Posterior vena cava (tissue), 2 donors: ENCODE results near the gene ITSN1. TPM values are rescaled to one million over a fixed set of nuclear protein-coding genes. Genes with fewer than 3 reads are reported as not detected.

Experiments used
- DNase-seq: peaks from one replicate; pipeline ENCODE4 v3.0.0-alpha.2; 2020; ENCODE audit warnings: low spot score
- intact Hi-C, 2 donors: fragments of 100-400 bp; cut with DNase I; formaldehyde crosslinking; loops; one replicate each; pipeline versions ENCODE4 v1.14.1 to v1.14.2; 2022 to 2023
- total RNA-seq, 2 donors: library from RNA; stranded (reverse); fragmentation: NEBNext Ultra II Directional; extraction: Animal tissue kit (Norgen Biotek cat#: 25700); gene quantifications; one replicate each; pipeline ENCODE4 v1.2.1, GENCODE V29; 2021
- donor health status: DM: yes; HTN: yes; CAD: no.
- donor health status: DM: yes; HTN: yes; CAD: no.

Gene ITSN1
- total RNA-seq, 2 donors from 2014 or later, result 60.9 to 73.0 TPM

GRCh38 chr21:33647587-33647986, 5.3 kb downstream of the ITSN1 start:
- intact Hi-C loops, result loop anchor here (10.0 kb wide), 2 partner anchors 247 to 257 kb away; no protein-coding TSS in a partner anchor
- no peak for DNase-seq

GRCh38 chr21:33648555-33648954, 6.3 kb downstream of the ITSN1 start:
- intact Hi-C loops, result loop anchor here (10.0 kb wide), 2 partner anchors 246 to 256 kb away; no protein-coding TSS in a partner anchor
- no peak for DNase-seq

GRCh38 chr21:33650230-33650629, 7.9 kb downstream of the ITSN1 start:
- intact Hi-C loops, result no loop called here

GRCh38 chr21:33650929-33651509, 8.7 kb downstream of the ITSN1 start:
- no peak for DNase-seq
- intact Hi-C loops, result no loop called here

More at GRCh38 chr21:33650230-33650629, 7.9 kb downstream of the ITSN1 start:
- no peak for DNase-seq

- DNase-seq, result no peak
- intact Hi-C loops, result no loop called here
Observed at GRCh38 chr21:33651965-33652680, 9.8 kb downstream of the ITSN1 start.

GRCh38 chr21:33654412-33654811, 12.1 kb downstream of the ITSN1 start:
- no peak for DNase-seq
- intact Hi-C loops, result no loop called here

GRCh38 chr21:33655588-33656221, 13.4 kb downstream of the ITSN1 start:
- intact Hi-C loops, result loop anchor here in 1 of 2 donors (1.0 kb wide), 1 partner anchor 17 kb away; no protein-coding TSS in a partner anchor

GRCh38 chr21:33657124-33657820, 15.0 kb downstream of the ITSN1 start:
- intact Hi-C loops, result no loop called here

More at GRCh38 chr21:33655588-33656221, 13.4 kb downstream of the ITSN1 start:
- DNase-seq, result no peak

GRCh38 chr21:33658919-33659567, 16.7 kb downstream of the ITSN1 start:
- no peak for DNase-seq
- intact Hi-C loops, result no loop called here

More at GRCh38 chr21:33657124-33657820, 15.0 kb downstream of the ITSN1 start:
- no peak for DNase-seq

GRCh38 chr21:33659568-33659949, 17.3 kb downstream of the ITSN1 start:
- no peak for DNase-seq
- intact Hi-C loops, result no loop called here

- DNase-seq, result no peak
- intact Hi-C loops, result no loop called here
Observed at GRCh38 chr21:33660406-33660805, 18.1 kb downstream of the ITSN1 start.

GRCh38 chr21:33661146-33661545, 18.8 kb downstream of the ITSN1 start:
- intact Hi-C loops, result no loop called here
- no peak for DNase-seq

- no peak for DNase-seq
- intact Hi-C loops, result no loop called here
Observed at GRCh38 chr21:33662046-33662445, 19.7 kb downstream of the ITSN1 start.

- no peak for DNase-seq
- intact Hi-C loops, result no loop called here
Observed at GRCh38 chr21:33663241-33663640, 20.9 kb downstream of the ITSN1 start.

- intact Hi-C loops, result no loop called here
- no peak for DNase-seq
Observed at GRCh38 chr21:33664135-33664534, 21.8 kb downstream of the ITSN1 start.

- intact Hi-C loops, result no loop called here
- DNase-seq, result no peak
Observed at GRCh38 chr21:33666153-33666552, 23.9 kb downstream of the ITSN1 start.

- intact Hi-C loops, result no loop called here
- DNase-seq, result no peak
Observed at GRCh38 chr21:33667636-33668035, 25.3 kb downstream of the ITSN1 start.

GRCh38 chr21:33668180-33668579, 25.9 kb downstream of the ITSN1 start:
- intact Hi-C loops, result no loop called here
- DNase-seq, result no peak

- intact Hi-C loops, result no loop called here
- DNase-seq, result no peak
Observed at GRCh38 chr21:33668620-33669019, 26.3 kb downstream of the ITSN1 start.
